Measurements from ENCODE around the gene POLDIP3.

Gene POLDIP3

GRCh38 chr22:42623756-42624441, 9.2 kb upstream of the POLDIP3 start:
- Histone ChIP-seq H3K4me3 (ENCODE audit: low read length, poor library complexity, severe bottlenecking) (no peak overlapping the region), H3K4me2 (ENCODE audit: low read depth, low read length, poor library complexity, severe bottlenecking) (no peak overlapping the region), H3K9ac (ENCODE audit: low read depth, low read length, poor library complexity, severe bottlenecking) (no peak overlapping the region), H4K20me1 (ENCODE audit: insufficient read depth, low read length, poor library complexity, severe bottlenecking) (no peaks in the 10 kb centered on the region), H3K27me3 (ENCODE audit: insufficient read depth, low read length, poor library complexity, severe bottlenecking) (no peaks in the 10 kb centered on the region), H3K36me3 (ENCODE audit: insufficient read depth, low read length) (peaks cover 29% of the 10 kb centered on the region; the same call in 1 of the 2 replicates), H3K79me2 (ENCODE audit: insufficient read depth, low read length) (no peaks in the 10 kb centered on the region), H2AFZ (ENCODE audit: low read length) (no peak overlapping the region), H3K4me1 (ENCODE audit: insufficient read depth, low read length, poor library complexity, severe bottlenecking) (no peaks in the 10 kb centered on the region), H3K9me2 (replicated peaks; ENCODE audit: low read depth, low read length) (no peaks in the 10 kb centered on the region), H3K9me3 (ENCODE audit: insufficient read depth, low read depth, low read length) (no peaks in the 10 kb centered on the region), H3F3A (ENCODE audit: low read depth) (no peaks in the 10 kb centered on the region)
- TF ChIP-seq CTCF (conservative IDR thresholded peaks at IDR 0.05; ENCODE audit: low read length) (no peak), EZH2phosphoT487 (IDR thresholded peaks at IDR 0.05; ENCODE audit: borderline replicate concordance) (no peak)

- Histone ChIP-seq H3K4me2 (ENCODE audit: low read depth, low read length, poor library complexity, severe bottlenecking) (no peak overlapping the region), H3K27me3 (ENCODE audit: insufficient read depth, low read length, poor library complexity, severe bottlenecking) (no peaks in the 10 kb centered on the region), H3K9me3 (ENCODE audit: insufficient read depth, low read depth, low read length) (no peaks in the 10 kb centered on the region), H3K79me2 (ENCODE audit: insufficient read depth, low read length) (no peaks in the 10 kb centered on the region), H3K9ac (ENCODE audit: low read depth, low read length, poor library complexity, severe bottlenecking) (no peak overlapping the region), H3K4me1 (ENCODE audit: insufficient read depth, low read length, poor library complexity, severe bottlenecking) (no peaks in the 10 kb centered on the region), H4K20me1 (ENCODE audit: insufficient read depth, low read length, poor library complexity, severe bottlenecking) (no peaks in the 10 kb centered on the region), H3K9me2 (replicated peaks; ENCODE audit: low read depth, low read length) (no peaks in the 10 kb centered on the region), H3F3A (ENCODE audit: low read depth) (no peaks in the 10 kb centered on the region), H3K4me3 (ENCODE audit: low read length, poor library complexity, severe bottlenecking) (no peak overlapping the region), H3K36me3 (ENCODE audit: insufficient read depth, low read length) (peaks cover 26% of the 10 kb centered on the region; the same call in 1 of the 2 replicates), H2AFZ (ENCODE audit: low read length) (no peak overlapping the region)
- TF ChIP-seq CTCF (conservative IDR thresholded peaks at IDR 0.05; ENCODE audit: low read length), result no peak
- no peak for TF ChIP-seq EZH2phosphoT487 (IDR thresholded peaks at IDR 0.05; ENCODE audit: borderline replicate concordance)
These were observed 8.6 kb upstream of the POLDIP3 start for GRCh38 chr22:42623301-42623751.

- no peak overlapping the region for H2AFZ ChIP-seq (ENCODE audit: low read length)
- no peaks in the 10 kb centered on the region for H3K27me3 ChIP-seq (ENCODE audit: insufficient read depth, low read length, poor library complexity, severe bottlenecking)
- H3K4me3 ChIP-seq (ENCODE audit: low read length, poor library complexity, severe bottlenecking), result no peak overlapping the region
- H3F3A ChIP-seq (ENCODE audit: low read depth), result no peaks in the 10 kb centered on the region
- H3K79me2 ChIP-seq (ENCODE audit: insufficient read depth, low read length), result no peaks in the 10 kb centered on the region
- H3K9ac ChIP-seq (ENCODE audit: low read depth, low read length, poor library complexity, severe bottlenecking), result no peak overlapping the region
- H3K9me2 ChIP-seq (replicated peaks; ENCODE audit: low read depth, low read length), result no peaks in the 10 kb centered on the region
- no peak overlapping the region for H3K4me2 ChIP-seq (ENCODE audit: low read depth, low read length, poor library complexity, severe bottlenecking)
- peaks cover 15% of the 10 kb centered on the region; the same call in 1 of the 2 replicates for H3K36me3 ChIP-seq (ENCODE audit: insufficient read depth, low read length)
- no peaks in the 10 kb centered on the region for H3K9me3 ChIP-seq (ENCODE audit: insufficient read depth, low read depth, low read length)
- TF ChIP-seq EZH2phosphoT487 (IDR thresholded peaks at IDR 0.05; ENCODE audit: borderline replicate concordance), result no peak
- no peak for TF ChIP-seq CTCF (conservative IDR thresholded peaks at IDR 0.05; ENCODE audit: low read length)
- no peaks in the 10 kb centered on the region for H3K4me1 ChIP-seq (ENCODE audit: insufficient read depth, low read length, poor library complexity, severe bottlenecking)
- no peaks in the 10 kb centered on the region for H4K20me1 ChIP-seq (ENCODE audit: insufficient read depth, low read length, poor library complexity, severe bottlenecking)
These were observed 7.5 kb upstream of the POLDIP3 start for GRCh38 chr22:42622061-42622710.

Measured in Loucy (cell line).